Dermis lymphatic vessel endothelial cell (primary cell): ENCODE results near the gene IL11RA. TPM values are rescaled to one million over a fixed set of nuclear protein-coding genes. Genes with fewer than 3 reads are reported as not detected.

Experiments
- total RNA-seq: library from RNA; depleted of rRNA; stranded (reverse); fragments of >200 nt; gene quantifications from 2 replicates; pipeline ENCODE4 v1.2.1, GENCODE V29; 2014

IL11RA gene
- 3.1 and 4.6 TPM in 2 replicates for total RNA-seq

GRCh38 chr9:34651876-34652601 is at the start of gene IL11RA:
TSS of gene IL11RA (plus strand) at chr9:34652185. CDS start at chr9:34655218, 3,033 bp downstream.

GRCh38 chr9:34611811-34612787 is 39.9 kb upstream of the IL11RA start, which contains the start of gene RPP25L:
TSS of gene RPP25L (minus strand) at chr9:34612097. CDS start at chr9:34611296, 801 bp downstream.

GRCh38 chr9:34620061-34620994 is 31.7 kb upstream of the IL11RA start, which contains the start of gene DCTN3:
TSS of gene DCTN3 (minus strand) at chr9:34620495. CDS start at chr9:34620464, 31 bp downstream.

GRCh38 chr9:34628656-34629490 is 23.1 kb upstream of the IL11RA start, which contains the start of gene ARID3C:
TSS of gene ARID3C (minus strand) at chr9:34629066. CDS start at chr9:34628014, 1,052 bp downstream.

GRCh38 chr9:34637356-34638137 is 14.4 kb upstream of the IL11RA start, which contains the start of gene SIGMAR1:
TSS of gene SIGMAR1 (minus strand) at chr9:34637787. CDS start at chr9:34637697, 90 bp downstream.

GRCh38 chr9:34646211-34647083 is 5.5 kb upstream of the IL11RA start, which contains the start of gene GALT:
TSS of gene GALT (plus strand) at chr9:34646675. CDS start at chr9:34646705, 30 bp downstream.

GRCh38 chr9:34662526-34663302 is 10.7 kb downstream of the IL11RA start, which contains the start of gene CCL27:
TSS of gene CCL27 (minus strand) at chr9:34662657. CDS start at chr9:34662633, 24 bp downstream.

GRCh38 chr9:34690983-34691935 is 39.3 kb downstream of the IL11RA start, which contains the start of gene CCL19:
TSS of gene CCL19 (minus strand) at chr9:34691276. CDS start at chr9:34691139, 137 bp downstream.

GRCh38 chr9:34710023-34710422 is 58.0 kb downstream of the IL11RA start, which contains the start of gene CCL21:
TSS of gene CCL21 (minus strand) at chr9:34710136. CDS start at chr9:34710066, 70 bp downstream.

Other genes starting within 250 kb of the IL11RA start
- 3.1 and 3.9 TPM in 2 replicates for gene FAM219A, start 193.6 kb upstream of the IL11RA start, total RNA-seq
- gene DNAI1, start 193.4 kb upstream of the IL11RA start, total RNA-seq, result 0.11 TPM in 1 of 2 replicates, not detected in the other
- gene ENHO, start 129.2 kb upstream of the IL11RA start, total RNA-seq, result not detected in 2 replicates
- gene CNTFR, start 62.5 kb upstream of the IL11RA start, total RNA-seq, result not detected in 2 replicates
- gene RPP25L, start 40.1 kb upstream of the IL11RA start, total RNA-seq, result 16.1 and 18.5 TPM in 2 replicates
- gene DCTN3, start 31.7 kb upstream of the IL11RA start, total RNA-seq, result 78.3 and 80.4 TPM in 2 replicates
- under 0.01 and 0.09 TPM in 2 replicates for gene ARID3C, start 23.1 kb upstream of the IL11RA start, total RNA-seq
- 23.5 and 26.0 TPM in 2 replicates for gene SIGMAR1, start 14.4 kb upstream of the IL11RA start, total RNA-seq
- gene GALT, start 5.5 kb upstream of the IL11RA start, total RNA-seq, result 29.8 TPM in 2 replicates
- not detected in 2 replicates for gene CCL27, start 10.5 kb downstream of the IL11RA start, total RNA-seq
- not detected in 2 replicates for gene CCL19, start 39.1 kb downstream of the IL11RA start, total RNA-seq
- 1.4 and 8.6 TPM in 2 replicates for gene CCL21, start 58.0 kb downstream of the IL11RA start, total RNA-seq